Stomach (tissue), 9 donors: ENCODE results near the gene DIPK1C. TPM values are rescaled to one million over a fixed set of nuclear protein-coding genes. Genes with fewer than 3 reads are reported as not detected.
A peak's percentile ranks its signal among the peaks of the same experiment; 100 is the strongest.

Experiments
- DNase-seq, 2 donors: peaks; one replicate each; pipeline versions ENCODE4 v3.0.0 to v3.0.0-alpha.2; 2013 to 2019
- H3K27ac ChIP-seq, 5 donors: fragments of 200-600 bp in 4 of 5; sonication (generic) in 4 of 5; one replicate each; pipeline ENCODE4 v1.5.1; 2013 to 2019; ENCODE audit warnings: mild to moderate bottlenecking in 1 of 5, moderate library complexity in 1 of 5
- H3K27me3 ChIP-seq, 3 donors: fragments of 200-600 bp; sonication (generic); one replicate each; pipeline ENCODE4 v1.5.1; 2017 to 2019; ENCODE audit warnings: mixed run types in 1 of 3
- H3K36me3 ChIP-seq, 4 donors: fragments of 200-600 bp; sonication (generic); 1 replicate in 3 of 4; 2 replicates in 1 of 4; pipeline ENCODE4 v1.5.1; 2016 to 2019
- H3K4me1 ChIP-seq, 4 donors: fragments of 200-600 bp; sonication (generic); one replicate each; pipeline ENCODE4 v1.5.1; 2016 to 2019
- H3K4me3 ChIP-seq, 4 donors: fragments of 200-600 bp; sonication (generic) in 3 of 4; one replicate each; pipeline ENCODE4 v1.5.1; 2016 to 2019; ENCODE audit warnings: mild to moderate bottlenecking in 1 of 4
- H3K9me3 ChIP-seq, 4 donors: fragments of 200-600 bp; sonication (generic); one replicate each; pipeline ENCODE4 v1.5.1; 2016 to 2019
- EP300 ChIP-seq: sonication (generic); formaldehyde crosslinking; IDR thresholded peaks from one replicate; pipeline ENCODE4 v1.6.1; 2017; ENCODE audit warnings: antibody characterized with exemption
- POLR2A ChIP-seq, 4 donors: fragments of 450-650 bp; IDR thresholded peaks; one replicate each; pipeline ENCODE4 v1.6.1; 2016; ENCODE audit warnings: antibody characterized with exemption in 4 of 4, control low read depth in 2 of 4, mild to moderate bottlenecking in 1 of 4, moderate library complexity in 1 of 4
- POLR2AphosphoS5 ChIP-seq, 3 donors: sonication (generic); formaldehyde crosslinking; IDR thresholded peaks; one replicate each; pipeline ENCODE4 v1.6.1; 2016; ENCODE audit warnings: antibody characterized with exemption in 3 of 3
- WGBS, 5 donors: extraction: QIAGEN DNeasy Blood & Tissue Kit in 3 of 5; methylation state at CpG; one replicate each; pipeline versions ENCODE4 v1.1.5 to v1.1.7; 2013 to 2018; 5-methylcytosine and 5-hydroxymethylcytosine counted together
- intact Hi-C: fragments of 100-400 bp; cut with DNase I; formaldehyde crosslinking; loops from one replicate; pipeline ENCODE4 v1.15.1; 2023; ENCODE audit warnings: low total_unique reads
- polyA plus RNA-seq, 3 donors: library from polyadenylated mRNA; stranded (reverse); fragments of 200-250 nt; gene quantifications; one replicate each; pipeline ENCODE4 v1.2.3, GENCODE V29; 2013
- total RNA-seq, 5 donors: library from RNA; depleted of rRNA; stranded (reverse); fragments of >200 nt; gene quantifications; one replicate each; pipeline versions ENCODE4 v1.1.0 to v1.2.3, GENCODE V29; 2014 to 2016
- TF ChIP-seq, protein P1 (sequence below), 7 experiments: fragments of 450-650 bp in 4 of 7; fragments of 200-600 bp in 3 of 7; sonication (generic) in 3 of 7; IDR thresholded peaks; one replicate each; pipeline ENCODE4 v1.5.1; 2016 to 2019; ENCODE audit warnings: antibody characterized with exemption in 7 of 7, control low read depth in 2 of 7, mild to moderate bottlenecking in 1 of 7
- donor health status: healthy with polysubstance abuse.
- donor health status: Bipolar disorder and iron deficiency.
- donor health status: healthy.

Gene DIPK1C
- total and polyA plus RNA-seq, 8 donors, result 0.55 to 2.3 (median 1.8) TPM; not detected in 3

DNA sequence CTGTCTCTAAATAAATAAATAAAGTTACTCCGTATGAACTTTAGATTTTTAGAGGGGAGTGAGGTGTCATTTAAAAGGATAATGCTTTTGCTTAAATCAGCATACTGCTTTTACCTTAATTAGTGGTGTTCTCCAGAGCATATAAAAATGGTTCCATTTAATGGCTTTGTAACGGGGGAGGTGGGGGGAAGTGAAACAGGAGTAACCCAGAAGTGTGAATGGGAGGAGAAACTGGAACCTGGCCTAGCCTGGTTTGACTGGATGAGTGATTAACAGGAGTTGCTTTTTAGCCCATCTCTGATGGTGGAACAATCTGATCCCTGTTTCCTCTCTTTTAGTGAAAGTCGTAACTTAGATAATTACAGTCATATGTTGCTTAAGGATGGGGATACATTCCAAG lies 40.7 kb upstream of the DIPK1C start:
- WGBS, 5 donors, result 70 to 75% (median 72%) methylated on average over 3 of the region's 3 CpGs
- DNase-seq, result no peak
- TF ChIP-seq EP300 (no peak), POLR2A (IDR thresholded peaks at IDR 0.05) (no peak), POLR2AphosphoS5 (IDR thresholded peaks at IDR 0.05) (no peak)
- TF ChIP-seq, protein P1, sequence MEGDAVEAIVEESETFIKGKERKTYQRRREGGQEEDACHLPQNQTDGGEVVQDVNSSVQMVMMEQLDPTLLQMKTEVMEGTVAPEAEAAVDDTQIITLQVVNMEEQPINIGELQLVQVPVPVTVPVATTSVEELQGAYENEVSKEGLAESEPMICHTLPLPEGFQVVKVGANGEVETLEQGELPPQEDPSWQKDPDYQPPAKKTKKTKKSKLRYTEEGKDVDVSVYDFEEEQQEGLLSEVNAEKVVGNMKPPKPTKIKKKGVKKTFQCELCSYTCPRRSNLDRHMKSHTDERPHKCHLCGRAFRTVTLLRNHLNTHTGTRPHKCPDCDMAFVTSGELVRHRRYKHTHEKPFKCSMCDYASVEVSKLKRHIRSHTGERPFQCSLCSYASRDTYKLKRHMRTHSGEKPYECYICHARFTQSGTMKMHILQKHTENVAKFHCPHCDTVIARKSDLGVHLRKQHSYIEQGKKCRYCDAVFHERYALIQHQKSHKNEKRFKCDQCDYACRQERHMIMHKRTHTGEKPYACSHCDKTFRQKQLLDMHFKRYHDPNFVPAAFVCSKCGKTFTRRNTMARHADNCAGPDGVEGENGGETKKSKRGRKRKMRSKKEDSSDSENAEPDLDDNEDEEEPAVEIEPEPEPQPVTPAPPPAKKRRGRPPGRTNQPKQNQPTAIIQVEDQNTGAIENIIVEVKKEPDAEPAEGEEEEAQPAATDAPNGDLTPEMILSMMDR (IDR thresholded peaks at IDR 0.05), result no peak
- Histone ChIP-seq H3K27me3 (no peaks in the 10 kb centered on the region), H3K27ac (peak overlapping the region in 4 of 5 donors; percentile 85 to 99 (median 92)), H3K4me1 (peaks cover 34 to 61% (median 47%) of the 10 kb centered on the region in 4 donors), H3K36me3 (peaks cover 11 to 21% (median 18%) of the 10 kb centered on the region in 4 donors), H3K4me3 (peak overlapping the region in 1 of 4 donors; percentile 85), H3K9me3 (no peaks in the 10 kb centered on the region)
- intact Hi-C loops, result no loop called here

DNA sequence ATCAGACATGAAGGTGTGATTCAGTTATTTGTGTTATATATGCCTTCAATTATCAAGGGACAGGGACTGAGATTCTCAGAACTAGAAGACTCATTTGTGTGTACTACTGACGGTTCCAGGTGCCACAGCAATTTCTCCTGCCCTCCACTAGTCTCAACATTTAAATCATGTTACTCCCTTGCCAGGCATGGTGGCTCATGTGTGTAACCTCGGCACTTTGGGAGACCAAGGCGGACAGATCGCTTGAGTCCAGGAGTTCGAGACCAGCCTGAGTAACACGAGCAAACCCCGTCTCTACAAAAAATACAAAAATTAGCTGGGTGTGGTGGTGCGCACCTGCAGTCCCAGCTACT lies 40.2 kb upstream of the DIPK1C start:
- Histone ChIP-seq H3K4me3 (peak overlapping the region in 3 of 4 donors; percentile 63 to 85 (median 79)), H3K36me3 (peaks cover 7 to 16% (median 14%) of the 10 kb centered on the region in 4 donors), H3K27me3 (no peaks in the 10 kb centered on the region), H3K4me1 (peaks cover 34 to 58% (median 46%) of the 10 kb centered on the region in 4 donors), H3K9me3 (no peaks in the 10 kb centered on the region), H3K27ac (peak overlapping the region; percentile 30 to 99 (median 90))
- intact Hi-C loops, result no loop called here
- TF ChIP-seq EP300, result no peak
- TF ChIP-seq, protein P1 (IDR thresholded peaks at IDR 0.05), result no peak
- no peak for TF ChIP-seq POLR2AphosphoS5 (IDR thresholded peaks at IDR 0.05)
- TF ChIP-seq POLR2A (IDR thresholded peaks at IDR 0.05), result no peak
- DNase-seq, result no peak
- 80 to 88% (median 82%) methylated on average over 8 of the region's 8 CpGs for WGBS, 5 donors

DNA sequence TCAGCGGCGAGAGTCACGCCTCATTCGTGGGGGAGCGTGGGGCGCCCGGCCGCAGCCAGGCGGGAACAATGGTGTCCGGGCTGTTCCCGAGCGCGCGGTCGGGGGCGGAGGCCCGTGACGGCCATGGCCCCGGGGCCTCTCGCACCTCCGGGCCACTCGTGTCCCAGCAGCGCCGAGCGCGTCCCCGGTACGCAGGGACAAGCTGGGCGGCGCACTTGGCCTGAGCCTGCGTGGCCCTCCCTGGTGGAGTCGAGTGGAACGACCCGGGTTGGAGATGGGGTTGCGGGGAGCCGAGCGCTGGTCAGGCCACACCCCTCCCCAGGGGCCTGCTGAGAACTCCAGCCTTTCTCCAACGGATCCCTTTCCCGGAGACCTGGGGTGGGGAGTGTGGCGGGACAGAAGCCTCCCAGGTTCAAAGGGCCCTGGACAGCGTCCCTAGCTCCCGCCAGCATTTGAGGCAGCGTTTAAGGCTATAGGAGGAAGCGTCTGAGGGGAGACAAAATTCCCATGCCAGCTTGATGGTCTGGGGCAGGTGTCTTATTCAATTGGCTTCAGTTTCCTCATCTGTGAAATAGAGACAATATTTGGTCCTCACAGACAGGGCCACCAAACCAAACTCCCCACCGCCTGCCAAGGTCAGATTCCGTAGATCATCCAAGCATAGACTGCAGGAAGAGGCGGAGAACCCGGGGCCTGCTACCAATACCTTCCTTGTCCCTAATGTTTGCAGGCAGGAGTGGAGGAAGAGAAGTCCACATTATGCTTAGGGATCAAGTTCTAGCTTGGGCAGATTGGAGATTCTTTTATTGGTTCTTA lies 39.6 kb upstream of the DIPK1C start:
- intact Hi-C loops, result no loop called here
- Histone ChIP-seq H3K4me1 (peaks cover 31 to 57% (median 41%) of the 10 kb centered on the region in 4 donors), H3K27me3 (no peaks in the 10 kb centered on the region), H3K4me3 (peak overlapping the region; percentile 63 to 85 (median 82)), H3K27ac (peak overlapping the region; percentile 85 to 99 (median 94)), H3K36me3 (peaks cover 2 to 10% (median 8%) of the 10 kb centered on the region in 4 donors), H3K9me3 (no peaks in the 10 kb centered on the region)
- DNase-seq, result peak; percentile 69 to 85
- TF ChIP-seq POLR2A (IDR thresholded peaks at IDR 0.05), result peak in 1 of 4 donors; percentile 45
- no peak for TF ChIP-seq POLR2AphosphoS5 (IDR thresholded peaks at IDR 0.05)
- TF ChIP-seq EP300, result no peak
- TF ChIP-seq, protein P1 (IDR thresholded peaks at IDR 0.05), result peak in 3 of 7 experiments; percentile 10 to 27 (median 20)
- WGBS, 5 donors, result 2 to 4% (median 4%) methylated on average over 24 to 48 of the region's 48 CpGs

DNA sequence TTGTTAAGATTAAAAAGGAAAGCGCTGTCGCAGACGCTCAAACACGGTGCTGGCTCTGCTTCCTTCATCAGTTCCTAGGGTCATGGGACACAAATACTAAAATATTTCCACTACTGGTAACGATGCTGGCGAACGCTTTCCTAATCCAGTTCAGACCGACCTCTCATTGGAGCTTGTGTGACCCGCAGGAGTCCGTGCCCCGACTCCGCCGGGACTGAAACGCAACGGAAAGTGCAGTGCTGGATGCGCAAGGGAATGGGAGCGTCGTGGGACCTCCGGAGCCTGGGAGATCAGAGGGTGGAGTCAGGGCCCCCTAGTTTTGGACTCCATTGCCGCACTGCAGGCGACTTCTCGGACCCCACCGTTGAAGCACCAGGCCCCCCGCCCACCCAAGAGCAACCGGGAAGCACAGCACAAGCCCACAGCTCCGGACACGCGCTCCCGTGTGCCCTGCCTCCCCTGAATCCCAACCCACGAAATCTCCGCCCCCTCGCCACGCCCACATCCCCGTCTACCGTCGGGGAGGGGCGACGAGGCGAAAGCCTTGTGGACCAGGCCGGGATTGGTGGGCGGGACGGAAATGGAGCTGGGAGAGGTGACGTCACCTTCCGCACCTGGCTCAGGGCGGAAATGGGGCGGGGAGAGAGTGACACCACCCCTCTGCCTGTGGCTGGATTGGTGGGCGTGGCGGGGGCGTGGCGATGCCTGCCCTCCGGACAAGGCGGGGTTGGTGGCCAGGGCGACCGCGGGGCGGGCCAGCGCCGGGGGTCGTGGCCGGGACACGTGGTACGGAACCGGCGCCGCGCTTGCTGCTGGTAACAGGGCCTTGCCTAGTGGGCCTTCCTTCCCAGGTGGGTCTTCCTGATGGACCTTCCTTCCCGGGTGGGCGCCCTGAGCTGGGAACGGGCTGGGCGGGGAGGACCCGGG lies 38.7 kb upstream of the DIPK1C start, which contains the start of gene CNDP2:
Gene CNDP2, plus strand, starts transcription at position 783 of the 927 bp plus-strand sequence. CDS start 3,611 bp downstream, outside the sequence.
- TF ChIP-seq POLR2AphosphoS5 (IDR thresholded peaks at IDR 0.05) (peak; percentile 85 to 95 (median 92)), EP300 (no peak), POLR2A (IDR thresholded peaks at IDR 0.05) (peak in 1 of 4 donors; percentile 60)
- TF ChIP-seq, protein P1 (IDR thresholded peaks at IDR 0.05), result no peak
- peak within 1 kb of the TSS; percentile 85 to 99 (median 94) for H3K27ac ChIP-seq
- H3K27me3 ChIP-seq, result no peaks in the 10 kb centered on the region
- 0 to 1% (median 1%) methylated on average over 47 to 71 of the region's 71 CpGs for WGBS, 5 donors
- intact Hi-C loops, result no loop called here
- H3K36me3 ChIP-seq, result peaks cover 0 to 1% (median 0%) of the 10 kb centered on the region in 4 donors
- H3K9me3 ChIP-seq, result no peaks in the 10 kb centered on the region
- peak within 1 kb of the TSS; percentile 63 to 85 (median 82) for H3K4me3 ChIP-seq
- peak; percentile 100 for DNase-seq
- peaks cover 25 to 49% (median 35%) of the 10 kb centered on the region in 4 donors for H3K4me1 ChIP-seq
